PC-3 (cell line): ENCODE data around the gene TDRD7. TPM values are rescaled to one million over a fixed set of nuclear protein-coding genes. Genes with fewer than 3 reads are reported as not detected.
A peak's percentile ranks its signal among the peaks of the same experiment; 100 is the strongest.

ENCODE experiments used
- ATAC-seq: fragments of 200-7000 bp; cut with Tn5 transposase; 2 replicates; pipeline ENCODE4 v1.9.1; 2020; ENCODE audit warnings: mild to moderate bottlenecking, moderate library complexity
- BruUV-seq: library from RNA; stranded (reverse); fragments of 400-500 nt; replicated peaks from 2 replicates; lab custom pipeline; 2021; lab: Mats Ljungman, UMichigan
- CTCF ChIA-PET: fragments of 300-600 bp; sonication (Branson Sonifier 250); formaldehyde crosslinking; loops from one replicate; lab custom pipeline; 2022; ENCODE audit warnings: antibody characterized with exemption; lab: Charles Lee
- POLR2A ChIA-PET: fragments of 300-600 bp; sonication (Branson Sonifier 250); formaldehyde crosslinking; loops from one replicate; lab custom pipeline; 2022; ENCODE audit warnings: antibody characterized with exemption; ENCODE audit not compliant: unreplicated experiment; lab: Charles Lee
- DNase-seq: peaks from one replicate; pipeline ENCODE4 v3.0.0-alpha.2; 2015
- H2AFZ ChIP-seq: fragments of 300-600 bp; sonication (generic); 2 replicates; pipeline ENCODE4 v1.6.0; 2016; ENCODE audit warnings: antibody characterized with exemption, low read length
- H3F3A ChIP-seq: fragments of 300-600 bp; sonication (generic); one replicate; pipeline ENCODE4 v1.6.0; 2017; ENCODE audit warnings: antibody characterized with exemption, low read length, control low read depth, mild to moderate bottlenecking; ENCODE audit not compliant: unreplicated experiment
- H3K27ac ChIP-seq: fragments of 300-600 bp; sonication (generic); 2 replicates; pipeline ENCODE4 v1.5.1; 2016; ENCODE audit warnings: mild to moderate bottlenecking, low read length
- H3K27me3 ChIP-seq: fragments of 300-600 bp; sonication (generic); 2 replicates; pipeline ENCODE4 v1.6.1; 2016; ENCODE audit warnings: low read length, mixed read lengths
- H3K36me3 ChIP-seq: fragments of 300-600 bp; sonication (generic); 2 replicates; pipeline ENCODE4 v1.6.1; 2016; ENCODE audit warnings: low read depth, mixed run types, low read length, mixed read lengths
- H3K4me1 ChIP-seq: fragments of 300-600 bp; sonication (generic); 2 replicates; pipeline ENCODE4 v1.5.1; 2016; ENCODE audit warnings: low read length; ENCODE audit not compliant: insufficient read depth
- H3K4me2 ChIP-seq: fragments of 300-600 bp; sonication (generic); 2 replicates; pipeline ENCODE4 v1.6.0; 2016; ENCODE audit warnings: low read length
- H3K4me3 ChIP-seq: fragments of 300-600 bp; sonication (generic); 2 replicates; pipeline ENCODE4 v1.5.1; 2016; ENCODE audit warnings: mild to moderate bottlenecking, low read length, mixed read lengths
- H3K79me2 ChIP-seq: fragments of 300-600 bp; sonication (generic); 2 replicates; pipeline ENCODE4 v1.6.1; 2017; ENCODE audit warnings: low read length, mixed read lengths
- H3K9ac ChIP-seq: fragments of 300-600 bp; sonication (generic); 2 replicates; pipeline ENCODE4 v1.6.0; 2016; ENCODE audit warnings: mild to moderate bottlenecking, low read length
- H3K9me2 ChIP-seq: fragments of 300-600 bp; sonication (generic); replicated peaks from 2 replicates; pipeline ENCODE4 v1.6.1; 2016; ENCODE audit warnings: mixed run types, low read length, mixed read lengths
- H3K9me3 ChIP-seq: fragments of 300-600 bp; sonication (generic); 2 replicates; pipeline ENCODE4 v1.6.1; 2016; ENCODE audit warnings: low read length, mixed read lengths
- H4K20me1 ChIP-seq: fragments of 300-600 bp; sonication (generic); 2 replicates; pipeline ENCODE4 v1.6.1; 2016; ENCODE audit warnings: low read length, mixed read lengths
- EZH2 ChIP-seq: fragments of 300-600 bp; sonication (generic); IDR thresholded peaks from one replicate; pipeline ENCODE4 v1.6.1; 2017; ENCODE audit warnings: antibody characterized with exemption, mild to moderate bottlenecking, low read length; ENCODE audit not compliant: unreplicated experiment
- EZH2phosphoT487 ChIP-seq: fragments of 300-600 bp; sonication (generic); IDR thresholded peaks from 2 replicates; pipeline ENCODE4 v1.6.1; 2018; ENCODE audit warnings: mild to moderate bottlenecking, antibody characterized with exemption, low read length, borderline replicate concordance
- intact Hi-C: fragments of 100-400 bp; cut with micrococcal nuclease; formaldehyde crosslinking; loops from 2 replicates; pipeline ENCODE4 v1.9.0; 2023
- total RNA-seq: library from RNA; depleted of rRNA; stranded (reverse); fragments of >200 nt; gene quantifications from 2 replicates; pipeline ENCODE4 v1.2.3, GENCODE V29; 2014
- TF ChIP-seq, protein P1 (sequence below): fragments of 300-600 bp; sonication (generic); conservative IDR thresholded peaks from 2 replicates; pipeline ENCODE4 v1.5.1; 2017; ENCODE audit warnings: antibody characterized with exemption, low read depth, mild to moderate bottlenecking, low read length

Gene TDRD7
- total RNA-seq, 1 experiment from 2014 or later: 4.2 TPM

DNA sequence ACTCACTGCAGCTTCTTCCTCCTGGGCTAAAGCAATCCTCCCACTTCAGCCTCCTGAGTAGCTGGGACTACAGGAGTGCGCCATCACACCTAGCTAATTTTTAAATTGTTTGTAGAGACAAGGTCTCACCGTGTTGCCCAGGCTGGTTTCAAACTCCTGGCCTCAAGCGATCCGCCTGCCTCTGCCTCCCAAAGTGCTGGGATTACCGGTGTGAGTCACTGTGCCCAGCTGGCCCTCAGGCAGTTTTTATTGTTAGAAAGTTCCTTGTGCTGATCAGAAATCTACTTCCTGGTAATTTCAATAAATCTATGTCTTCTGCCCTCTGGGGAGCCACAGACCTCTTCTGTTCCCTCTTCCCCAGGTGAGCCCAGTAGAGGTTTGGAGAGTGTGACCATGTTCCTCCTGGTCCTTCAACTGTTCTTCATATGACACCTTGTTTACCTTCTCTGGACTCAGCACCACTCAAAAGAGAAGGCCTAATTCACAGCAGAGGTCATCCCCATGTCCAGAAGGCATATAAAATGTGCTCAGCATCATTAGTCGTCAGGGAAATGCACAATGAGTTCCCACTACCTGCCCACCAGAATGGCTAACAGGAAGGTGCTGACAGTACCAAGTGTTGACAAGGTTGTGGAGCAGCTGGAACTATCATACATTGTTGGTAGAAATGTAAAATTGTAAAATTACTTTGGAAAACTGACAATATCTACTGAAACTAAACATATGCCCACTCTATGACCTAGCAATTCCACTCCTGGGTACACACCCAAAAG lies 99.9 kb downstream of the TDRD7 start:
- Histone ChIP-seq H3K4me3 (no peak overlapping the region), H3K9me2 (no peaks in the 10 kb centered on the region), H3K4me1 (peaks cover 13% of the 10 kb centered on the region), H3K36me3 (no peaks in the 10 kb centered on the region), H3F3A (no peaks in the 10 kb centered on the region), H3K4me2 (no peak overlapping the region), H3K27me3 (no peaks in the 10 kb centered on the region), H3K79me2 (no peaks in the 10 kb centered on the region), H3K27ac (peak overlapping the region; percentile 68), H2AFZ (no peak overlapping the region), H3K9ac (no peak overlapping the region; the same call in 1 of the 2 replicates), H4K20me1 (no peaks in the 10 kb centered on the region), H3K9me3 (no peaks in the 10 kb centered on the region)
- intact Hi-C loops: no loop called here
- no TSS peak for BruUV-seq
- ChIA-PET POLR2A (interaction anchor here (0.6 kb wide), 1 partner anchor 87 kb away, joined by 5 read pairs; no protein-coding TSS in a partner anchor), CTCF (no interaction called here)
- TF ChIP-seq EZH2phosphoT487 (no peak), EZH2 (no peak)
- TF ChIP-seq, protein P1, sequence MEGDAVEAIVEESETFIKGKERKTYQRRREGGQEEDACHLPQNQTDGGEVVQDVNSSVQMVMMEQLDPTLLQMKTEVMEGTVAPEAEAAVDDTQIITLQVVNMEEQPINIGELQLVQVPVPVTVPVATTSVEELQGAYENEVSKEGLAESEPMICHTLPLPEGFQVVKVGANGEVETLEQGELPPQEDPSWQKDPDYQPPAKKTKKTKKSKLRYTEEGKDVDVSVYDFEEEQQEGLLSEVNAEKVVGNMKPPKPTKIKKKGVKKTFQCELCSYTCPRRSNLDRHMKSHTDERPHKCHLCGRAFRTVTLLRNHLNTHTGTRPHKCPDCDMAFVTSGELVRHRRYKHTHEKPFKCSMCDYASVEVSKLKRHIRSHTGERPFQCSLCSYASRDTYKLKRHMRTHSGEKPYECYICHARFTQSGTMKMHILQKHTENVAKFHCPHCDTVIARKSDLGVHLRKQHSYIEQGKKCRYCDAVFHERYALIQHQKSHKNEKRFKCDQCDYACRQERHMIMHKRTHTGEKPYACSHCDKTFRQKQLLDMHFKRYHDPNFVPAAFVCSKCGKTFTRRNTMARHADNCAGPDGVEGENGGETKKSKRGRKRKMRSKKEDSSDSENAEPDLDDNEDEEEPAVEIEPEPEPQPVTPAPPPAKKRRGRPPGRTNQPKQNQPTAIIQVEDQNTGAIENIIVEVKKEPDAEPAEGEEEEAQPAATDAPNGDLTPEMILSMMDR: no peak
- DNase-seq: peak; percentile 44
- ATAC-seq: no peak

DNA sequence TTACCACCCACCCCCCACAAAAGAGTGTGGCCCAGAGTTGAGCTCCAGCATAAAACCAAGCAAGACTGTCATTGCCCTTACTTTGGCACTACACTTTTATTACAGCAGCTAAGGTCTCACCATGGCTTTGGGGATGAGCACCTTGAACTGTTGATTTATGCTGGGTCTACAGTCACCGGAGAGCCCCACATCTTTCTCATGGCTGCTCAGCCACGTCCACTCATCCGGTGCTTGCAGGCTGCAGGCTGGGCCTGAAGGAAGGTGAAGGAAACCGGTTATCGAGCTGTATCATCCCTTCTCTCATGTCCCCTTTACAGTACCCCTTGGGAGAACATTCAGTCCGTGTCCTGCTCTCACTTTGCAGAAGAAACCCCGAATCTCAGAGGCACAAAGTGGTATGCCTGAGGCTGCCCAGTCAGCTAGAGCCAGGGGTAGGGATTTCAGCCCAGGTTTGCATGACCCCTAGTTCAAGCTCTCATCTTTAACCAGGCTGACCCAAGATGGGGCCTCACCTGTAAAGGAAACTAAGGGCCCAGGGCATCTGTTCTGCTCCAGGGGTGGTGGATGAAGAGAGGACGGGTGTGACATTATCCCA lies 101.2 kb downstream of the TDRD7 start:
- no peak for ATAC-seq

More for the DNA sequence above, 101.2 kb downstream of the TDRD7 start:
- Histone ChIP-seq H3F3A (no peaks in the 10 kb centered on the region), H3K4me1 (peaks cover 13% of the 10 kb centered on the region), H2AFZ (no peak overlapping the region), H3K9ac (no peak overlapping the region), H3K4me3 (no peak overlapping the region), H3K9me3 (no peaks in the 10 kb centered on the region), H3K9me2 (no peaks in the 10 kb centered on the region), H3K27me3 (no peaks in the 10 kb centered on the region), H3K27ac (no peak overlapping the region), H3K79me2 (no peaks in the 10 kb centered on the region), H4K20me1 (no peaks in the 10 kb centered on the region), H3K36me3 (no peaks in the 10 kb centered on the region), H3K4me2 (no peak overlapping the region)
- no peak for DNase-seq
- ChIA-PET POLR2A (no interaction called here), CTCF (no interaction called here)
- intact Hi-C loops: no loop called here
- BruUV-seq: no TSS peak
- no peak for TF ChIP-seq EZH2
- TF ChIP-seq, protein P1: no peak
- TF ChIP-seq EZH2phosphoT487: no peak
